ENCODE results near the gene WFIKKN1. TPM values are rescaled to one million over a fixed set of nuclear protein-coding genes. Genes with fewer than 3 reads are reported as not detected.
A peak's percentile ranks its signal among the peaks of the same experiment; 100 is the strongest.

The WFIKKN1 gene
- polyA plus RNA-seq, 1 donor from 2014 or later, result not detected

DNA sequence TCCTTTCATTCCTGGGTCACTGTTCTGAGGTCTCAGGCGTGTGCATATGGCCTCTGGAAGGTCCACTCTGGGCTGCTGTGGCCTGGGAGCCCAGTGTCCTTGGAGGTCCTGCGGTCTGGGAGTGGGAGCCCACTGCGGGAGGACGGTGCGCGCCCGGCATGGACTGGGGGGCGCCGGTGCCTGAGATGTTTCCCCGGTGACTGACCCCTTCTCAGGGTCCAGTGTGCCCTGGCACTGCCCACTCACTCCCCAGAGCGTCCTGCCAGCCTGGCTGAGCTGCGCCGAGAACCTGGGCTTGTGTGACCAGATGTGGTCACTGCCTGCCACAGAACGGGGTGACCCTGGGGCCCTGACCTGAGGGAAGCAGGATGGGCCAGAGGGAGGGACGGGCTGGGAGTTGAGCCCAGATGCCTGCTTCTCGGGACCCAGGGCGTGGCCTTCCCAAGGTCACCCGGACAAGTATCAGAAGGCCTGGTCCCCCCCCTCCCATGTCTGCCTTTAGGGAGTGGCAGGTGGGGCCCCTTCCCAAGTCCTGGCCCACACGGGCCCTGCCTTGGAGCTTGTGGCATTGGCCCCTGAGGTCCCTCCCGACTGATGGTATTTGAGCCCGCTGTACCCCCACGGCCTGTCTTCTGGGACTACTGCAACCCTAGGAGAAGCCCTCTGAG, 43.6 kb downstream of the WFIKKN1 start:
- H3K27me3 Mint-ChIP-seq, result peaks cover 5% of the 10 kb centered on the region
- no peaks in the 10 kb centered on the region for H3K36me3 Mint-ChIP-seq
- no peaks in the 10 kb centered on the region for H3K9me3 Mint-ChIP-seq
- peak overlapping the region in 2 of 4 donors; percentile 14 to 35 for H3K4me3 Mint-ChIP-seq
- peaks cover 0 to 9% (median 7%) of the 10 kb centered on the region in 3 donors for H3K4me1 Mint-ChIP-seq
- H3K27ac Mint-ChIP-seq, result peak overlapping the region in 2 of 3 donors; percentile 42 to 77

DNA sequence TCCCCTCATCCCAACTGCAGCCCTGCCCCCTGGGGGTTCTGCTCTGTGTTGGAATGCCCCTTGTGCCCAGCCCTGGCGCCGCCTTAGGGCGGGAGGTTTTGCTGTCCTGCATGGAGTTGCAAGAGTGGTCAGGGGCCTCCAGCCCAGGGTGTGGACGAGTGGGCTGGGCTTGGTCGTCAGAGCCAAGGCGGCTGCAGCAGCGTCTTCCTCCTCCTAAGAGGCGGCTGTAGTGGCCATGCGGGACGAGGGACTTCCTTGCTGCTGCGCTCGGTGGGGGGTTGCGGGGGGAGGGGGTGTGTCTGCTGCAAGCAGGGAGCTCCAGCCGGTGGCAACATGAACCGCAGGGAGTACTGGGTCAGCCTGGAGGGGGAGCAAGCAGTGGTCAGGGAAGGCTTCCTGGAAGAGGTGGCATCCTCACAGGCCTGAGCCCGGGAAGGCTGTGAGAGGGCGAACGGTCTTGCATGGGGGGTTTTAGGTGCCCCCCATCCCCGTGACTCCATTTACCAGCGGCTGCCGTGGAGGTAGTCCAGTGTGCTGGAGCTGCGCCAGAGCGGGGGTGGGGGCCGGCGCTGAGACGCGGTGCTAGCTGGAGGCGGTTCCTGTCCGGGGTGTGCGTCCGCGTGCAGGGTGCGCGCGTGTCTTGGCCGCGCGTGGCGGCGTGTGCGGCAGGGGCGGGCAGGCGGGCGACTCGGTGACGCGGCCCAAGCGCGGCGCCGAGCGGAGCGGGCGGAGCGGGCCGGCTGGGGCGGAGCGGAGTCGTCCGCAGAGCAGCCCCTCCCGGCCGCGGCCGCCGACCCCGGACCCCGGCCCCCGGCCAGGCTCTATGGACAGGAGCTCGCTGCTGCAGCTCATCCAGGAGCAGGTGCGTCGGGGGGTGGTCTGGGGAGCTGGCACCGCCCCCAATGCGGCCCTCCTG, 44.4 kb downstream of the WFIKKN1 start, which contains the start of gene RHBDL1:
TSS of gene RHBDL1 (plus strand) at position 704 of the 916 bp plus-strand sequence. CDS start at position 824, 120 bp downstream.
- Mint-ChIP-seq H3K9me3 (no peaks in the 10 kb centered on the region), H3K4me1 (peaks cover 0 to 10% (median 8%) of the 10 kb centered on the region in 3 donors), H3K4me3 (peak within 1 kb of the TSS in 3 of 4 donors; percentile 35 to 76 (median 72)), H3K27me3 (peaks cover 5% of the 10 kb centered on the region), H3K36me3 (no peaks in the 10 kb centered on the region), H3K27ac (peak within 1 kb of the TSS in 1 of 3 donors; percentile 42)

DNA sequence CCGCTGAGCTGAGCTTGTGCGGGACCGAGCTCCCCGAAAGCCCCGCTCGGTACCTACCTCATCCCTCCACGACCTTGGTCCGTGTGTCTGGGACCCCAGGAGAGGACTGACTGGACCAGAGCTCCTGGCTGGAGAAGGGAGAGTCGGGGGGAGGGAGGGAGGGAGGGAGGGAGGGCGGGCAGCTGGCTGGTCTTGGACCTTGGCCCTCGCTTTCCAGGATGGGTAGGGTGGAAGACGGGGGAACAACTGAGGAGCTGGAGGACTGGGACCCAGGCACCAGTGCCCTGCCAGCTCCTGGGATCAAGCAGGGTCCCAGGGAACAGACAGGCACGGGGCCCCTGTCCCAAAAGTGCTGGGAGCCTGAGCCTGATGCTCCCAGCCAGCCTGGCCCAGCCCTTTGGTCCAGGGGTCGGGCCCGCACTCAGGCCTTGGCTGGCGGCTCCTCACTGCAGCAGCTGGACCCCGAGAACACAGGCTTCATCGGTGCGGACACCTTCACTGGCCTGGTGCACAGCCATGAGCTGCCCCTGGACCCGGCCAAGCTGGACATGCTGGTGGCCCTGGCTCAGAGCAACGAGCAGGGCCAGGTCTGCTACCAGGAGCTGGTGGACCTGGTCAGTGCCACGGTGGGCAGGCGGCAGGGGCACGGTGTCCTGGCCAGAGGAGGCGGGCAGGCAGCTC, 45.2 kb downstream of the WFIKKN1 start:
- no peak overlapping the region for H3K4me3 Mint-ChIP-seq
- no peak overlapping the region for H3K27ac Mint-ChIP-seq
- no peaks in the 10 kb centered on the region for H3K9me3 Mint-ChIP-seq
- H3K36me3 Mint-ChIP-seq, result no peaks in the 10 kb centered on the region
- H3K27me3 Mint-ChIP-seq, result peaks cover 5% of the 10 kb centered on the region
- peaks cover 2 to 12% (median 8%) of the 10 kb centered on the region in 3 donors for H3K4me1 Mint-ChIP-seq

DNA sequence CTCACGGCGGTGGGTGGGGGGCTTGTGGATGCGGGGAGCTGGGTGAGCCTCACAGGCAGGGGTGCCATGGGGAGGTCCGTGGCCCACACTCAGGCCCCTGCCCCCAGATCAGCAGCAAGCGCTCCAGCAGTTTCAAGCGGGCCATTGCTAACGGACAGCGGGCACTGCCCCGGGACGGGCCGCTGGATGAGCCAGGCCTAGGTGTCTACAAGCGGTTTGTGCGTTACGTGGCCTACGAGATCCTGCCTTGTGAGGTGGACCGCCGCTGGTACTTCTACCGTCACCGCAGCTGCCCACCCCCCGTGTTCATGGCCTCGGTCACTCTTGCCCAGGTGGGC, 45.7 kb downstream of the WFIKKN1 start:
- peak overlapping the region in 3 of 4 donors; percentile 30 to 76 (median 66) for H3K4me3 Mint-ChIP-seq
- H3K27ac Mint-ChIP-seq, result peak overlapping the region in 2 of 3 donors; percentile 59 to 71

DNA sequence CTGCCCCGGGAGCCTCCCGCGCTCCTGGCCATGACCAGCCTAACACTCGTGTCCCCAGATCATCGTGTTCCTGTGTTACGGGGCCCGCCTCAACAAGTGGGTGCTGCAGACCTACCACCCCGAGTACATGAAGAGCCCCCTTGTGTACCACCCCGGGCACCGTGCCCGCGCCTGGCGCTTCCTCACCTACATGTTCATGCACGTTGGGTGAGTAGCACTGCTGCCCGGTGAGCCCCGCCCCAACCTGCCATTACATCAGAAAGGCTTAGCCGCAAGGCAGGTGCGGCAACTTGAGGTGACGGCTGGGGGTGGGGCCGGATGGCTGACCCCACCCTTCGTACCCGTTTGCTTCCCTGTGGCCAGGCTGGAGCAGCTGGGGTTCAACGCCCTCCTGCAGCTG, 46.1 kb downstream of the WFIKKN1 start:
- H3K9me3 Mint-ChIP-seq, result no peaks in the 10 kb centered on the region
- peaks cover 3 to 13% (median 13%) of the 10 kb centered on the region in 3 donors for H3K4me1 Mint-ChIP-seq
- H3K27ac Mint-ChIP-seq, result peak overlapping the region in 2 of 3 donors; percentile 59 to 71
- H3K36me3 Mint-ChIP-seq, result no peaks in the 10 kb centered on the region
- peak overlapping the region; percentile 30 to 78 (median 71) for H3K4me3 Mint-ChIP-seq
- peaks cover 5% of the 10 kb centered on the region for H3K27me3 Mint-ChIP-seq

More for the DNA sequence above, 45.7 kb downstream of the WFIKKN1 start:
- Mint-ChIP-seq H3K4me1 (peaks cover 3 to 13% (median 10%) of the 10 kb centered on the region in 3 donors), H3K9me3 (no peaks in the 10 kb centered on the region), H3K36me3 (no peaks in the 10 kb centered on the region), H3K27me3 (peaks cover 5% of the 10 kb centered on the region)

DNA sequence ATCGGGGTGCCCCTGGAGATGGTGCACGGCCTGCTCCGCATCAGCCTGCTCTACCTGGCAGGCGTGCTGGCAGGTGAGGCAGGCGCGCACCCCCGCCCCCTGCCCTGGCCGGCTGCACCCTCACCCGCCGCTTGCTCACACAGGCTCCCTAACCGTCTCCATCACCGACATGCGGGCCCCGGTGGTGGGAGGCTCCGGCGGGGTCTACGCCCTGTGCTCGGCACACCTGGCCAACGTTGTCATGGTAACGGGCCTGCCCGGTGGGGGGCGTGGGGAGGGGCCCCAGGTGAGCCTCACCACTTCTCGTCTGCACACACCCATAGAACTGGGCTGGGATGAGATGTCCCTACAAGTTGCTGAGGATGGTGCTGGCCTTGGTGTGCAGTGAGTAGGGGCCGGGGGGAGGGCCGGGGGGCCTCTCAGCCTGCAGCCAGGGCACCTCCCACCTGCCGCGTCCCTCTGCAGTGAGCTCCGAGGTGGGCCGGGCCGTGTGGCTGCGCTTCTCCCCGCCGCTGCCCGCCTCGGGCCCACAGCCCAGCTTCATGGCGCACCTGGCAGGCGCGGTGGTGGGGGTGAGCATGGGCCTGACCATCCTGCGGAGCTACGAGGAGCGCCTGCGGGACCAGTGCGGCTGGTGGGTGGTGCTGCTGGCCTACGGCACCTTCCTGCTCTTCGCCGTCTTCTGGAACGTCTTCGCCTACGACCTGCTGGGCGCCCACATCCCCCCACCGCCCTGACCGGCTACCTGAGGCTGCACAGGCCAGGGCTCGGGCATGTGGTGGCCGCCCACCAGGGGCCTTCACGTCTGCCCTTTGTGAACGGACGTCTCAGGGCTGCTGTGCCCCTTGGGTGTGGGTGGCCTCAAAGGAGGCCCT, 46.8 kb downstream of the WFIKKN1 start:
- Mint-ChIP-seq H3K9me3 (no peaks in the 10 kb centered on the region), H3K27ac (peak overlapping the region in 2 of 3 donors; percentile 59 to 71), H3K4me3 (peak overlapping the region; percentile 30 to 87 (median 77)), H3K4me1 (peaks cover 3 to 16% (median 13%) of the 10 kb centered on the region in 3 donors), H3K27me3 (peaks cover 5% of the 10 kb centered on the region), H3K36me3 (no peaks in the 10 kb centered on the region)

DNA sequence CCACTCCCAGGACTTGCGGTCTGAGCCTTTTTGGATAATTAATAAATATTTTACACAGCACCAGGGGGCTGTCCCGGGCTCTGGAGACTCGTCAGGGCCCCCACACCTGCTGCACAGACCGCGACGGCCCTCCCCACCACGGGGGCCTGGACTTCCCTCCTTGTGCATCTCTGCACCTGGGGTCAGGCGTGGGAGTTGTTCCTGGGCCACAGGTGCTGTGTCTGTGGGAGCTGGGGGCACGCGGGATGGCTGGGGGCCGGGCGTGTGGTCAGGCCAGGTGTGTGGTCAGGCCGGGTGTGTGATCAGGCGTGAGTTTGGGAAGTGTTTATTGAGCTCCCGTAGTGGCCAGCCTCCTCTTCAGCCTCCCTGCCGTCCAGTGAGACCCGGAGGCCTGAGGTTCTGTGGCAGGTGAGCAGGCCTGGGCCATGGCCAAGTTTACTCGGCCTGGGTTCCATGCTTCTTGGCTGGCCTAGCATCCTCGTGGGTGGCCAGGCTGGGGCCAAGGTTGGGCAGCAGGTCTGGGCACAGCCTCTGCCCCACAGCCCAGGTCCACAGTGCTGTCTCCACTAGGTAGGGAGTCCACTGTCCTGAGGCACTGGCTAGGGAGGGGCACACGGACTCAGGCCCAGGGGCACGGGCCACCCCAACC, 47.5 kb downstream of the WFIKKN1 start:
- Mint-ChIP-seq H3K4me1 (peaks cover 3 to 17% (median 13%) of the 10 kb centered on the region in 3 donors), H3K27ac (peak overlapping the region in 1 of 3 donors; percentile 95), H3K4me3 (peak overlapping the region in 2 of 4 donors; percentile 87 to 89)

DNA sequence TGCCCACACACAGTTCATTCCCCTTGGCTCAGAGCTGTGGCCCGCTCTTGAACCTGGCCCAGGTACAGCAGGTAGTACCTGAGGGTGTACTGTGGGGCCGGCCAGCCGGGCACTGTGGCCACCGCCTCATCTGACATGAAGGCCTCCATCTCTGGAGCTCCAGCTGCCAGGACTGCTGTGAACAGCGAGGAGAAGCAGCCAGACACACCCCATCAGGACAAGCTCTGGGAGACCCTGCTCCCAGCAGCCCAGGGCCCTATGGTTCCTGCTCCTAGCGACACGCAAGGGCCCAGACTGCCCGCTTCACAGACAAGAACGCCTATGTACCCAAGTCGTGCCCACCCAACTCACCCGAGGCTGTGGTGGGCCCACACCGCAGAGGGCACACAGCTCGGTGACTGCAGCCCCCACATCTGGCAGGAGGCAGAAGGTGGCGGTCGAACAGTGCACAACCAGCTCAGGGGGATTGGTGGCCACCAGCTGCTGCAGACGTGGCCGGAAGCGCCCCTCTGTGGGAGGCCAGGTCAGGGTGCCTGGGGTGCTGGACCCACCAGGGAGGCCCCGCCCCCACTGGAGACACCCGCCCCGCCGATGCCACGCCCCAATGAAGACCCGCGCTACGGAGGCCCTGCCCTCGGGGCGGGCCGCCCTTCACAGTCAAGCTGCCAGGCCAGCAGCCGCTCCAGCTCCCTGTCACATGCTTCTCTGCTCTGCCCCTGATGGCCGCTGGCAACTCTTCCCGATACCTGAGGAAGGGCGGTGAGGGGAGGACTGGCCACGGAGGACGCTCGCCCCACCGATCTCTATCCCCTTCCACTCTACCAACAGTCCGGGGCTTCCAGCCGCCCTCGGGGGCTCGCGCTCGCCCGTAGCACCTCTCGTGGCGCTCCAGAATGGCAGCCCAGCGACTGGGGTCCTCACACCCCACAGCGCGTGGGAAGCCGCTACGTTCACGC, 48.4 kb downstream of the WFIKKN1 start:
- peak overlapping the region; percentile 76 to 91 (median 88) for H3K4me3 Mint-ChIP-seq
- H3K27me3 Mint-ChIP-seq, result peaks cover 5% of the 10 kb centered on the region
- no peaks in the 10 kb centered on the region for H3K9me3 Mint-ChIP-seq
- H3K27ac Mint-ChIP-seq, result peak overlapping the region in 2 of 3 donors; percentile 80 to 95
- H3K4me1 Mint-ChIP-seq, result peaks cover 3 to 17% (median 13%) of the 10 kb centered on the region in 3 donors
- no peaks in the 10 kb centered on the region for H3K36me3 Mint-ChIP-seq

More for the DNA sequence above, 47.5 kb downstream of the WFIKKN1 start:
- no peaks in the 10 kb centered on the region for H3K9me3 Mint-ChIP-seq
- no peaks in the 10 kb centered on the region for H3K36me3 Mint-ChIP-seq
- peaks cover 5% of the 10 kb centered on the region for H3K27me3 Mint-ChIP-seq

DNA sequence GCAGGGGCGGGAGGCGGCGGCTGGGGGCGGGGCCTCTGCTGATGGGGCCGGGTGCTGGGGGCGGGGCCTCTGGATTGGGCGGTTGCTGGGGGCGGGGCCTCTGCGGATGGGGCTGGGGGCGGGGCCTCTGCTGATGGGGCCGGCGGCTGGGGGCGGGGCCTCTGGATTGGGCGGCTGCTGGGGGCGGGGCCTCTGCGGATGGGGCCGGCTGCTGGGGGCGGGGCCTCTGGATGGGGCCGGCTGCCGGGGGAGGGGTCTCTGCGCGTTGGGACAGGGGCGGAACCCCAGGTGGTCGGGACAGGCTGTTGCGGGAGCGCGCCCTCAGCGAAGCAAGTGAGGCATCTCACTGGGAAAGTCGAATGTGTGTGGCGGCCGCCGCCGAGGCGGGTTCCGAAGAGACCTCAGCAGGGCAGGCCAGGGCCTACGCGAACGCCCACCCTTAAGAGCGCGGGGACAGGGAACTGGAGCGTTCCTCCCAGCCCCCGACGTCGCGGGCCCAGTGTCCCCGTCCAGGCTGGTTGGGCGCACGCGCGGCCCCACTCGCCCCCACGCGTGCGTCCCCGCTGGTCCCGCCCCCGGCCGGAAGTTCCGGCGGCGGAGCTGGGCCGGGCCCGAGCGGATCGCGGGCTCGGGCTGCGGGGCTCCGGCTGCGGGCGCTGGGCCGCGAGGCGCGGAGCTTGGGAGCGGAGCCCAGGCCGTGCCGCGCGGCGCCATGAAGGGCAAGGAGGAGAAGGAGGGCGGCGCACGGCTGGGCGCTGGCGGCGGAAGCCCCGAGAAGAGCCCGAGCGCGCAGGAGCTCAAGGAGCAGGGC, 49.2 kb downstream of the WFIKKN1 start, which contains the start of gene STUB1:
TSS of gene STUB1 (plus strand) at position 597 of the 811 bp plus-strand sequence. CDS start at position 713, 116 bp downstream.
- H3K4me3 Mint-ChIP-seq, result peak within 1 kb of the TSS; percentile 81 to 93 (median 90)
- no peaks in the 10 kb centered on the region for H3K36me3 Mint-ChIP-seq
- peaks cover 3 to 17% (median 13%) of the 10 kb centered on the region in 3 donors for H3K4me1 Mint-ChIP-seq
- peak within 1 kb of the TSS; percentile 80 to 95 (median 91) for H3K27ac Mint-ChIP-seq
- peaks cover 5% of the 10 kb centered on the region for H3K27me3 Mint-ChIP-seq
- H3K9me3 Mint-ChIP-seq, result no peaks in the 10 kb centered on the region

DNA sequence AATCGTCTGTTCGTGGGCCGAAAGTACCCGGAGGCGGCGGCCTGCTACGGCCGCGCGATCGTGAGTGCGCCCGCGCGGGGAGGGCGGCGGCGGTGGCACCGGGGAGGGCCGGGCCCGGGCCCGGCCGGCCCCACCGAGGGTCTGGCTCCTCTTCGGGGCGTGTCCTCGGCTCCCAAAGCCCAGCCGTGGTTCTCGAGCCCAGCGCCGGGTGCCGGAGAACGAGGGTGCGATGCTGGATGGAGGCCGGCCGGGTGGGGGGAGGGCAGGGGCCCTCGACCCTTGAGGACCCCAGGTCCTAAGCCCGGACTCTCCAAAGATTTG, 49.8 kb downstream of the WFIKKN1 start:
- Mint-ChIP-seq H3K4me1 (peaks cover 3 to 17% (median 13%) of the 10 kb centered on the region in 3 donors), H3K36me3 (no peaks in the 10 kb centered on the region), H3K9me3 (no peaks in the 10 kb centered on the region), H3K4me3 (peak overlapping the region; percentile 51 to 92 (median 84)), H3K27me3 (peaks cover 2% of the 10 kb centered on the region), H3K27ac (peak overlapping the region in 2 of 3 donors; percentile 31 to 92)

DNA sequence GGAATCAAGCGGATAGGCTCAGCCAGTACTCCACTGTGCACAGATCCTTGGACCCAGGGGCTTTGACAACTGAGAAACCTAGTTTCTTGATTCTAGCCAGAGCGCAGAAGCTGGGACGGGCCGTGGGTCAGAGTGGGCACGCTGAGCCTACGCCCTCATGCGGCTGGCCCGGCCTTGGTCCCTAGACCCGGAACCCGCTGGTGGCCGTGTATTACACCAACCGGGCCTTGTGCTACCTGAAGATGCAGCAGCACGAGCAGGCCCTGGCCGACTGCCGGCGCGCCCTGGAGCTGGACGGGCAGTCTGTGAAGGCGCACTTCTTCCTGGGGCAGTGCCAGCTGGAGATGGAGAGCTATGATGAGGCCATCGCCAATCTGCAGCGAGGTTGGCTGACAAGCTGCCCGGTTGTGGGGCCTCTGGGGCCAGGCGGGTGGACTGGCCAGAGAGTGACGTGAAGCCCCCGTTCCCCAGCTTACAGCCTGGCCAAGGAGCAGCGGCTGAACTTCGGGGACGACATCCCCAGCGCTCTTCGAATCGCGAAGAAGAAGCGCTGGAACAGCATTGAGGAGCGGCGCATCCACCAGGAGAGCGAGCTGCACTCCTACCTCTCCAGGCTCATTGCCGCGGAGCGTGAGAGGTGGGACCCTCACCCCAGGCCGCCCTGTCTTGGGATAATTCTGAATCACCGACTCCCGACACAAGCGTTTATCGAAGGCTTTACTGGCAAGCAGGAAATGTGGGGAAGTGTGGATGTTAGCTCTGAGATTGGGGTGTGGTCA, 50.4 kb downstream of the WFIKKN1 start:
- H3K4me1 Mint-ChIP-seq, result peaks cover 3 to 17% (median 13%) of the 10 kb centered on the region in 3 donors
- peaks cover 2% of the 10 kb centered on the region for H3K27me3 Mint-ChIP-seq
- no peaks in the 10 kb centered on the region for H3K9me3 Mint-ChIP-seq
- H3K4me3 Mint-ChIP-seq, result peak overlapping the region; percentile 39 to 92 (median 84)
- no peaks in the 10 kb centered on the region for H3K36me3 Mint-ChIP-seq
- H3K27ac Mint-ChIP-seq, result peak overlapping the region in 1 of 3 donors; percentile 92
